ENCODE data around the gene SLC17A2. TPM values are rescaled to one million over a fixed set of nuclear protein-coding genes. Genes with fewer than 3 reads are reported as not detected.
A peak's percentile ranks its signal among the peaks of the same experiment; 100 is the strongest.

Gene SLC17A2
- total and polyA plus RNA-seq, 2 experiments from 2014 or later, result not detected

- TF ChIP-seq, protein P1, sequence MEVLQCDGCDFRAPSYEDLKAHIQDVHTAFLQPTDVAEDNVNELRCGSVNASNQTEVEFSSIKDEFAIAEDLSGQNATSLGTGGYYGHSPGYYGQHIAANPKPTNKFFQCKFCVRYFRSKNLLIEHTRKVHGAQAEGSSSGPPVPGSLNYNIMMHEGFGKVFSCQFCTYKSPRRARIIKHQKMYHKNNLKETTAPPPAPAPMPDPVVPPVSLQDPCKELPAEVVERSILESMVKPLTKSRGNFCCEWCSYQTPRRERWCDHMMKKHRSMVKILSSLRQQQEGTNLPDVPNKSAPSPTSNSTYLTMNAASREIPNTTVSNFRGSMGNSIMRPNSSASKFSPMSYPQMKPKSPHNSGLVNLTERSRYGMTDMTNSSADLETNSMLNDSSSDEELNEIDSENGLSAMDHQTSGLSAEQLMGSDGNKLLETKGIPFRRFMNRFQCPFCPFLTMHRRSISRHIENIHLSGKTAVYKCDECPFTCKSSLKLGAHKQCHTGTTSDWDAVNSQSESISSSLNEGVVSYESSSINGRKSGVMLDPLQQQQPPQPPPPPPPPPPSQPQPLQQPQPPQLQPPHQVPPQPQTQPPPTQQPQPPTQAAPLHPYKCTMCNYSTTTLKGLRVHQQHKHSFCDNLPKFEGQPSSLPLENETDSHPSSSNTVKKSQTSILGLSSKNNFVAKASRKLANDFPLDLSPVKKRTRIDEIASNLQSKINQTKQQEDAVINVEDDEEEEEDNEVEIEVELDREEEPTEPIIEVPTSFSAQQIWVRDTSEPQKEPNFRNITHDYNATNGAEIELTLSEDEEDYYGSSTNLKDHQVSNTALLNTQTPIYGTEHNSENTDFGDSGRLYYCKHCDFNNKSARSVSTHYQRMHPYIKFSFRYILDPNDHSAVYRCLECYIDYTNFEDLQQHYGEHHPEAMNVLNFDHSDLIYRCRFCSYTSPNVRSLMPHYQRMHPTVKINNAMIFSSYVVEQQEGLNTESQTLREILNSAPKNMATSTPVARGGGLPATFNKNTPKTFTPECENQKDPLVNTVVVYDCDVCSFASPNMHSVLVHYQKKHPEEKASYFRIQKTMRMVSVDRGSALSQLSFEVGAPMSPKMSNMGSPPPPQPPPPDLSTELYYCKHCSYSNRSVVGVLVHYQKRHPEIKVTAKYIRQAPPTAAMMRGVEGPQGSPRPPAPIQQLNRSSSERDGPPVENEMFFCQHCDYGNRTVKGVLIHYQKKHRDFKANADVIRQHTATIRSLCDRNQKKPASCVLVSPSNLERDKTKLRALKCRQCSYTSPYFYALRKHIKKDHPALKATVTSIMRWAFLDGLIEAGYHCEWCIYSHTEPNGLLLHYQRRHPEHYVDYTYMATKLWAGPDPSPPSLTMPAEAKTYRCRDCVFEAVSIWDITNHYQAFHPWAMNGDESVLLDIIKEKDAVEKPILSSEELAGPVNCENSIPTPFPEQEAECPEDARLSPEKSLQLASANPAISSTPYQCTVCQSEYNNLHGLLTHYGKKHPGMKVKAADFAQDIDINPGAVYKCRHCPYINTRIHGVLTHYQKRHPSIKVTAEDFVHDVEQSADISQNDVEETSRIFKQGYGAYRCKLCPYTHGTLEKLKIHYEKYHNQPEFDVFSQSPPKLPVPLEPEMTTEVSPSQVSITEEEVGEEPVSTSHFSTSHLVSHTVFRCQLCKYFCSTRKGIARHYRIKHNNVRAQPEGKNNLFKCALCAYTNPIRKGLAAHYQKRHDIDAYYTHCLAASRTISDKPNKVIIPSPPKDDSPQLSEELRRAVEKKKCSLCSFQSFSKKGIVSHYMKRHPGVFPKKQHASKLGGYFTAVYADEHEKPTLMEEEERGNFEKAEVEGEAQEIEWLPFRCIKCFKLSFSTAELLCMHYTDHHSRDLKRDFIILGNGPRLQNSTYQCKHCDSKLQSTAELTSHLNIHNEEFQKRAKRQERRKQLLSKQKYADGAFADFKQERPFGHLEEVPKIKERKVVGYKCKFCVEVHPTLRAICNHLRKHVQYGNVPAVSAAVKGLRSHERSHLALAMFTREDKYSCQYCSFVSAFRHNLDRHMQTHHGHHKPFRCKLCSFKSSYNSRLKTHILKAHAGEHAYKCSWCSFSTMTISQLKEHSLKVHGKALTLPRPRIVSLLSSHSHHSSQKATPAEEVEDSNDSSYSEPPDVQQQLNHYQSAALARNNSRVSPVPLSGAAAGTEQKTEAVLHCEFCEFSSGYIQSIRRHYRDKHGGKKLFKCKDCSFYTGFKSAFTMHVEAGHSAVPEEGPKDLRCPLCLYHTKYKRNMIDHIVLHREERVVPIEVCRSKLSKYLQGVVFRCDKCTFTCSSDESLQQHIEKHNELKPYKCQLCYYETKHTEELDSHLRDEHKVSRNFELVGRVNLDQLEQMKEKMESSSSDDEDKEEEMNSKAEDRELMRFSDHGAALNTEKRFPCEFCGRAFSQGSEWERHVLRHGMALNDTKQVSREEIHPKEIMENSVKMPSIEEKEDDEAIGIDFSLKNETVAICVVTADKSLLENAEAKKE (CRISPR knock-in tag; IDR thresholded peaks at IDR 0.05), result no peak
Measured at GRCh38 chr6:25928562-25929324, 1.7 kb downstream of the SLC17A2 start (continued).

GRCh38 chr6:25927756-25928216 is 2.7 kb downstream of the SLC17A2 start:
- no peaks in the 10 kb centered on the region for H3K9me3 Mint-ChIP-seq
- no peaks in the 10 kb centered on the region for H3K79me2 ChIP-seq (replicated peaks; ENCODE audit: insufficient read depth)
- DNase-seq (ENCODE audit: low spot score) (no peak), ATAC-seq (no peak)
- no peaks in the 10 kb centered on the region; the same call in 2 of the 3 replicates for H3K4me1 Mint-ChIP-seq
- peak overlapping the region; percentile 79; the same call in 1 of the 2 replicates for H2AFZ ChIP-seq
- no peak overlapping the region for H3K27ac Mint-ChIP-seq
- H3K36me3 Mint-ChIP-seq (ENCODE audit: low read depth), result no peaks in the 10 kb centered on the region
- H3K36me3 ChIP-seq (ENCODE audit: insufficient read depth), result no peaks in the 10 kb centered on the region
- H3K4me3 ChIP-seq, result no peak overlapping the region
- H3K4me2 ChIP-seq, result no peak overlapping the region
- no peaks in the 10 kb centered on the region for H3K9me2 ChIP-seq (ENCODE audit: insufficient read depth)
- H3F3A ChIP-seq (replicated peaks; ENCODE audit: low read depth), result no peaks in the 10 kb centered on the region
- H4K20me1 ChIP-seq (replicated peaks; ENCODE audit: insufficient read depth), result no peaks in the 10 kb centered on the region
- no peaks in the 10 kb centered on the region for H3K4me1 ChIP-seq (ENCODE audit: insufficient read depth)
- no peak overlapping the region for H3K27ac ChIP-seq (ENCODE audit: low read depth)
- no peaks in the 10 kb centered on the region for H3K27me3 Mint-ChIP-seq (ENCODE audit: insufficient read depth, low read depth, poor library complexity)
- H3K27me3 ChIP-seq (ENCODE audit: insufficient read depth), result no peaks in the 10 kb centered on the region
- H3K4me3 Mint-ChIP-seq, result no peak overlapping the region
- no peak for TF ChIP-seq CTCF (conservative IDR thresholded peaks at IDR 0.05; ENCODE audit: low read depth in 2 of 2)
- no peak for TF ChIP-seq EZH2 (IDR thresholded peaks at IDR 0.05; ENCODE audit: low read depth, unreplicated experiment)
- no peak for TF ChIP-seq JUNB (IDR thresholded peaks at IDR 0.05; ENCODE audit: unreplicated experiment)
- no peak for TF ChIP-seq CREB1 (CRISPR knock-in tag; IDR thresholded peaks at IDR 0.05; ENCODE audit: low read depth)
- TF ChIP-seq STAT1 (IDR thresholded peaks at IDR 0.05; ENCODE audit: unreplicated experiment), result no peak
- no peak for TF ChIP-seq ZNF114 (CRISPR knock-in tag; IDR thresholded peaks at IDR 0.05)
- TF ChIP-seq EZH2phosphoT487 (IDR thresholded peaks at IDR 0.05; ENCODE audit: unreplicated experiment), result no peak
- TF ChIP-seq REST (IDR thresholded peaks at IDR 0.05; ENCODE audit: unreplicated experiment), result no peak
